B cell (primary cell): Measurements from ENCODE around the gene TP63. TPM values are rescaled to one million over a fixed set of nuclear protein-coding genes. Genes with fewer than 3 reads are reported as not detected.

Experiments used
- ATAC-seq: fragments of 200-7000 bp; cut with Tn5 transposase; one replicate; pipeline ENCODE4 v1.10.0; 2021; ENCODE audit warnings: low read depth, mild to moderate bottlenecking, moderate number of reproducible peaks, moderate library complexity
- CTCF ChIA-PET: fragments of 350-600 bp; sonication (Branson Sonifier 250); formaldehyde crosslinking; loops from one replicate; lab custom pipeline; 2021; ENCODE audit warnings: antibody characterized with exemption, inconsistent platforms; lab: Charles Lee
- POLR2A ChIA-PET: fragments of 350-600 bp; sonication (Branson Sonifier 250); formaldehyde crosslinking; loops from one replicate; lab custom pipeline; 2021; ENCODE audit warnings: antibody characterized with exemption; lab: Charles Lee
- DNase-seq: peaks from one replicate; pipeline ENCODE4 v3.0.0; 2013
- H2AFZ ChIP-seq: 2 replicates; pipeline ENCODE4 v1.6.1; 2012; ENCODE audit warnings: mild to moderate bottlenecking, low read depth, low read length; ENCODE audit not compliant: insufficient read depth, poor library complexity, severe bottlenecking
- H3K27ac ChIP-seq, 2 donors: 1 replicate in 1 of 2; 2 replicates in 1 of 2; pipeline ENCODE4 v1.5.1; 2012 to 2013; ENCODE audit warnings: low read length in 2 of 2, mild to moderate bottlenecking in 2 of 2, moderate library complexity in 1 of 2
- H3K27me3 ChIP-seq, 4 experiments: fragments of 200-600 bp in 1 of 4; sonication (generic) in 1 of 4; replicated peaks in 1 of 4; 1 replicate in 2 of 4; 2 replicates in 2 of 4; pipeline versions ENCODE4 v1.6.1 to v1.7.0; 2013 to 2016; ENCODE audit warnings: low read length in 3 of 4, mild to moderate bottlenecking in 2 of 4, mixed read lengths in 1 of 4, moderate library complexity in 1 of 4; ENCODE audit not compliant: insufficient read depth in 4 of 4, control insufficient read depth in 3 of 4; ENCODE audit errors: control extremely low read depth in 1 of 4
- H3K36me3 ChIP-seq, 2 experiments: replicated peaks in 1 of 2; 1 replicate in 1 of 2; 2 replicates in 1 of 2; pipeline versions ENCODE4 v1.6.1 to v1.7.1; 2013; ENCODE audit warnings: low read length in 1 of 2; ENCODE audit not compliant: insufficient read depth in 2 of 2, control insufficient read depth in 1 of 2; ENCODE audit errors: control extremely low read depth in 1 of 2, extremely low read depth in 1 of 2
- H3K4me1 ChIP-seq, 2 donors: fragments of 200-600 bp in 1 of 2; sonication (generic) in 1 of 2; 1 replicate in 1 of 2; 2 replicates in 1 of 2; pipeline versions ENCODE4 v1.5.1 to v1.6.1; 2013 to 2017; ENCODE audit warnings: low read length in 2 of 2; ENCODE audit not compliant: control insufficient read depth in 2 of 2, insufficient read depth in 2 of 2
- H3K4me2 ChIP-seq: replicated peaks from 2 replicates; pipeline ENCODE3; 2012; ENCODE audit warnings: mild to moderate bottlenecking, low read depth, low read length; ENCODE audit not compliant: poor library complexity, severe bottlenecking
- H3K4me3 ChIP-seq, 5 experiments: fragments of 200-600 bp in 1 of 5; sonication (generic) in 1 of 5; 1 replicate in 3 of 5; 2 replicates in 2 of 5; pipeline versions ENCODE4 v1.5.1 to v1.7.0; 2011 to 2016; ENCODE audit warnings: low read length in 4 of 5, mild to moderate bottlenecking in 4 of 5, low read depth in 2 of 5, control low read depth in 1 of 5, moderate library complexity in 1 of 5; ENCODE audit not compliant: insufficient read depth in 1 of 5; ENCODE audit errors: control extremely low read depth in 1 of 5, extremely low read depth in 1 of 5
- H3K79me2 ChIP-seq: fragments of 200-600 bp; sonication (generic); one replicate; pipeline ENCODE4 v1.6.0; 2016; ENCODE audit warnings: low read length; ENCODE audit not compliant: control insufficient read depth, insufficient read depth
- H3K9ac ChIP-seq: fragments of 200-600 bp; sonication (generic); 2 replicates; pipeline ENCODE4 v1.6.1; 2017; ENCODE audit warnings: mild to moderate bottlenecking, low read length, moderate library complexity
- H3K9me3 ChIP-seq, 3 donors: one replicate each; pipeline versions ENCODE4 v1.6.1 to v1.7.1; 2013; ENCODE audit warnings: low read length in 2 of 3; ENCODE audit not compliant: control insufficient read depth in 2 of 3, insufficient read depth in 1 of 3; ENCODE audit errors: control extremely low read depth in 1 of 3
- H4K20me1 ChIP-seq: 2 replicates; pipeline ENCODE4 v1.6.0; 2012; ENCODE audit warnings: mild to moderate bottlenecking, low read length; ENCODE audit not compliant: insufficient read depth, control insufficient read depth, poor library complexity, severe bottlenecking
- H3K27ac Mint-ChIP-seq: one replicate; pipeline ENCODE4 v1.8.0; 2021; ENCODE audit warnings: mixed read lengths
- H3K27me3 Mint-ChIP-seq: one replicate; pipeline ENCODE4 v1.8.0; 2021; ENCODE audit warnings: mixed read lengths
- H3K4me1 Mint-ChIP-seq: one replicate; pipeline ENCODE4 v1.8.0; 2021; ENCODE audit warnings: mixed read lengths
- H3K4me3 Mint-ChIP-seq: one replicate; pipeline ENCODE4 v1.8.0; 2021; ENCODE audit warnings: mixed read lengths
- H3K9me3 Mint-ChIP-seq: one replicate; pipeline ENCODE4 v1.8.0; 2022; ENCODE audit warnings: mixed read lengths; ENCODE audit not compliant: insufficient read depth
- EZH2 ChIP-seq: IDR thresholded peaks from 2 replicates; pipeline ENCODE4 v1.6.1; 2012; ENCODE audit warnings: borderline replicate concordance, low read depth, mild to moderate bottlenecking, moderate library complexity, low read length; ENCODE audit not compliant: insufficient read depth, poor library complexity, severe bottlenecking
- WGBS: methylation state at CpG from one replicate; pipeline ENCODE4 v1.1.5; 2013; ENCODE audit warnings: missing lambda C conversion rate; ENCODE audit not compliant: insufficient coverage; 5-methylcytosine and 5-hydroxymethylcytosine counted together
- intact Hi-C: fragments of 100-400 bp; cut with micrococcal nuclease; formaldehyde crosslinking; loops from one replicate; pipeline ENCODE4 v1.10.0; 2022
- polyA plus RNA-seq: library from polyadenylated mRNA; depleted of rRNA; stranded (reverse); fragments of >200 nt; gene quantifications from 2 replicates; pipeline ENCODE4 v1.2.3, GENCODE V29; 2012
- total RNA-seq, 2 donors: library from RNA; stranded (reverse); fragments of 120-200 nt in 1 of 2; gene quantifications; 1 replicate in 1 of 2; 2 replicates in 1 of 2; pipeline versions ENCODE4 v1.2.3 to v1.2.4, GENCODE V29; 2013 to 2022
- TF ChIP-seq, protein P1 (sequence below): fragments of 200-600 bp; IDR thresholded peaks from one replicate; pipeline ENCODE4 v1.8.0; 2022; ENCODE audit warnings: antibody characterized with exemption, mild to moderate bottlenecking

The TP63 gene
- total and polyA plus RNA-seq, 2 donors (not counting 1 experiment from before 2014, with no cell fraction given), result 1.2 to 2.0 TPM

DNA sequence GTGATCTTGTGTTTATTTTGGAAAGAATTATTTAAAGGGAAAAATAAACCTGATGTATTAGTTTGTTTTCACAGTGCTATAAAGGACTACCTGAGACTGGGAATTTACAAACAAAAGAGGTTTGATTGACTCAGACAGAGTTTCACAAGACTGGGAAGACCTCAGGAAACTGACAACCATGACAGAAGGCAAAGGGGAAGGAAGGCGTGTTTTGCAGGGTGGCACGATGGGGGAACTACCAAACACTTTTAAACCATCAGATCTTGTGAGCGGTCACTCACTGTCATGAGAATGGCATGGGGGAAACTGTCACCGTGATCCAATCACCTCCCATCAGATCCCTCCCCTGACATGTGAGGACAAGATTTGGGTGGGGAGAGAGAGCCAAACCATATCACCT lies 87.0 kb downstream of the TP63 start:
- WGBS, result no CpG with 5 or more reads among the region's 4 CpGs
- no peaks in the 10 kb centered on the region for H3K9me3 Mint-ChIP-seq
- no peak overlapping the region for H3K4me2 ChIP-seq
- H3K4me3 ChIP-seq, result no peak overlapping the region
- DNase-seq (no peak), ATAC-seq (no peak)
- peaks cover 5% of the 10 kb centered on the region for H3K4me1 Mint-ChIP-seq
- ChIA-PET POLR2A (no interaction called here), CTCF (no interaction called here)
- no peaks in the 10 kb centered on the region for H3K27me3 Mint-ChIP-seq
- intact Hi-C loops, result no loop called here
- H3K9ac ChIP-seq, result no peak overlapping the region
- no peaks in the 10 kb centered on the region for H3K79me2 ChIP-seq
- H3K4me1 ChIP-seq, result no peaks in the 10 kb centered on the region
- H3K9me3 ChIP-seq, result no peaks in the 10 kb centered on the region
- H2AFZ ChIP-seq, result no peak overlapping the region
- no peak overlapping the region for H3K27ac ChIP-seq
- no peak overlapping the region for H3K4me3 Mint-ChIP-seq
- no peaks in the 10 kb centered on the region for H4K20me1 ChIP-seq
- H3K36me3 ChIP-seq, result no peaks in the 10 kb centered on the region
- H3K27ac Mint-ChIP-seq, result no peak overlapping the region
- TF ChIP-seq EZH2, result no peak
- TF ChIP-seq, protein P1, sequence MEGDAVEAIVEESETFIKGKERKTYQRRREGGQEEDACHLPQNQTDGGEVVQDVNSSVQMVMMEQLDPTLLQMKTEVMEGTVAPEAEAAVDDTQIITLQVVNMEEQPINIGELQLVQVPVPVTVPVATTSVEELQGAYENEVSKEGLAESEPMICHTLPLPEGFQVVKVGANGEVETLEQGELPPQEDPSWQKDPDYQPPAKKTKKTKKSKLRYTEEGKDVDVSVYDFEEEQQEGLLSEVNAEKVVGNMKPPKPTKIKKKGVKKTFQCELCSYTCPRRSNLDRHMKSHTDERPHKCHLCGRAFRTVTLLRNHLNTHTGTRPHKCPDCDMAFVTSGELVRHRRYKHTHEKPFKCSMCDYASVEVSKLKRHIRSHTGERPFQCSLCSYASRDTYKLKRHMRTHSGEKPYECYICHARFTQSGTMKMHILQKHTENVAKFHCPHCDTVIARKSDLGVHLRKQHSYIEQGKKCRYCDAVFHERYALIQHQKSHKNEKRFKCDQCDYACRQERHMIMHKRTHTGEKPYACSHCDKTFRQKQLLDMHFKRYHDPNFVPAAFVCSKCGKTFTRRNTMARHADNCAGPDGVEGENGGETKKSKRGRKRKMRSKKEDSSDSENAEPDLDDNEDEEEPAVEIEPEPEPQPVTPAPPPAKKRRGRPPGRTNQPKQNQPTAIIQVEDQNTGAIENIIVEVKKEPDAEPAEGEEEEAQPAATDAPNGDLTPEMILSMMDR, result no peak
- no peaks in the 10 kb centered on the region for H3K27me3 ChIP-seq

DNA sequence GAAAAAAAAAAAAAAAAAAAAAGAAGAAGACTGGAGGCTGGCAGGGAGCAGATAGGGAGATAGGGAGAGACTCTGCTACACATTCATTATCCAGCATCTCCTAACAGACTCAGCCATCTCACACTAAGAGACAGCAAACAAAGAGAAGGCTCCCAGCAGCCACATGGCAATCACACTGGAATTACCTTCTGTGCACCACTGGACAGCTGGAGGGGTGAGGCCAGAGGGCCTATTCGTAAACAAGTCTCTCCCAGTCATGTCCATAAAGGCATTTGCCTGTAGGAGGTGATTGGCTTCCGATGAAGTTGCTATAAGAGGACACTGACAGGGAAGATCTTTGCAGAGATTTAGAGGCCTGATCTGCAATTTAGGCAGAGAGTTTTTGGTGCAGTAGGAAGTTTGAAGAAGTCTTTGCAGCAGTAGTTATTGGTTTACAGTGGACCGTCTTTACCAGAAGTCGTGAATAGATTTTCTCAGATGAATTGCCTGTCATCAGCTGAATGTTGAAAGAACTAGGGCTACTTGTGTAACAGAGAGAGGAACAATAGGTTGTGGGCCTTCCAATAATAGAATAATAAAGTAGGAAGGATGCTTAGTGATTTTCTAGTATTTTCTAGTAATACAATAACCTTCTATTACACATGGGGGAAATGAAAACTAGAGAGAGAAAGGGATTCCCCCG lies 89.7 kb downstream of the TP63 start:
- Histone ChIP-seq H3K27ac (no peak overlapping the region), H3K9ac (no peak overlapping the region), H2AFZ (no peak overlapping the region), H4K20me1 (no peaks in the 10 kb centered on the region), H3K36me3 (no peaks in the 10 kb centered on the region), H3K4me1 (no peaks in the 10 kb centered on the region), H3K27me3 (no peaks in the 10 kb centered on the region), H3K4me2 (no peak overlapping the region), H3K4me3 (no peak overlapping the region), H3K9me3 (no peaks in the 10 kb centered on the region), H3K79me2 (no peaks in the 10 kb centered on the region)
- H3K9me3 Mint-ChIP-seq, result no peaks in the 10 kb centered on the region
- no peak overlapping the region for H3K4me3 Mint-ChIP-seq
- CTCF ChIA-PET, result no interaction called here
- ATAC-seq (no peak), DNase-seq (no peak)
- POLR2A ChIA-PET, result no interaction called here
- 77% methylated on average over 3 of the region's 5 CpGs for WGBS
- no peak overlapping the region for H3K27ac Mint-ChIP-seq
- no peak for TF ChIP-seq EZH2
- TF ChIP-seq, protein P1, result no peak
- H3K27me3 Mint-ChIP-seq, result no peaks in the 10 kb centered on the region
- H3K4me1 Mint-ChIP-seq, result no peaks in the 10 kb centered on the region
- intact Hi-C loops, result no loop called here
